Measurements from ENCODE around the gene C16orf92.

C16orf92 gene

DNA sequence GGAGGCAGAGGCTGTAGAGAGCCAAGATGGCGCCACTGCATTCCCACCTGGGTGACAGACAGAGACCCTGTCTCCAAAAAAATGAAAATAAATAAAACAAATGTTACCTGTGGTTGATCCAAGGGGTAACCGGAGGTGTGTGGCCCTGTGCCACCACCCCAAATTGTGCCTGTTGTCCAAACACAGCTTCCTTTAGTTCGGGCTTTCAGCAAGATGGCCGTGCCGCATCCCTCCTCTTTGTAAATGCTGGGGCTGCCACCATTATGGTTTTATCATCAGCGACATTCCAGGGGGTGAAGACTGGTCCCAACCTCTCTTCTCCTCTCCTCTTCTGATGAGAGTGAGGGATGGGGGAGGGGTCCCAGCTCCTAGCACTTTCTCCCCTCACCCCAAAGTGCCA, at the start of gene C16orf92:
Gene C16orf92, plus strand, starts transcription at position 312 of the 400 bp plus-strand sequence. CDS start 143 bp downstream, outside the sequence.
- DNase-seq: no peak

GRCh38 chr16:29973384-29974246, 49.4 kb upstream of the C16orf92 start, which contains the start of gene TAOK2:
TSS of gene TAOK2 (plus strand) at chr16:29973868. CDS start at chr16:29977773, 3,905 bp downstream.
- peak; percentile 99 for DNase-seq

DNA sequence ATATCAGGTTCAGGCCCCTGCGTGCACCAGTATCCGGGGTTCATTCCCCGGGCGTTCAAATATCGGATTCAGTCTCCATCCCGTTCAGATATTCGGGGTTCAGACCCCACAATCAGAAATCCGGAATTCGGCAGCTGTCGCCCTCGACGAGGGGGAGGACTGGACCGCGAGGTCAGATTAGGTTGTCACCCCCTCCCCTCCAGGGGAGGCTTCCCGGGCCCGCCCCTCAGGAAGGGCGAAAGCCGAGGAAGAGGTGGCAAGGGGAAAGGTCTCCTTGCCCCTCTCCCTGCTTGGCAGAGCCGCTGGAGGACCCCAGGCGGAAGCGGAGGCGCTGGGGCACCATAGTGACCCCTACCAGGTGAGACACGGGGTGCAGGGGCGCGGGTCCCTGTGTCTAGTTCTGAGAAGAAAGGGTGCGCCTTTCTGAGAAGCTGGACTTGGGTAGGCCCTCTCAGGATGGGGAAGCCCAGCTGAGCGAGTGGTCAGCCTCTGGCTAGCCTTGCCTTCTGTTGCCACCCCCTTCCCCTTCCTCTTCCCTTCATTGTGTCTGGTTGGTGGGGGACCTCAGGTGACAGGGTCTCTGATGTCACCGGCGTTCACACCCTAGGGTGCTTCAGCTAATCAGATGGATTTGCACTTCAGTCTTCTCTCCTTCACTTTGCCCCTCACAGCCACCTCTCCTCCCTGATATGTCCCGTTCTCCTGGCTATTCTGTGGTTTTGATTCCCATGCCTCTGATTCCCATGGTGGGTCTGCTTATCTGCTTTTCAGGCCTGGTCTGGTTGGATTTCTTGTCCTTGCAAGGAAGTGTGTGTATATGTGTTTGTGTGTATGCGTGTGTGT, 48.5 kb upstream of the C16orf92 start:
- DNase-seq: no peak

- DNase-seq: no peak
Measured at GRCh38 chr16:29975134-29975538, 47.9 kb upstream of the C16orf92 start.

DNA sequence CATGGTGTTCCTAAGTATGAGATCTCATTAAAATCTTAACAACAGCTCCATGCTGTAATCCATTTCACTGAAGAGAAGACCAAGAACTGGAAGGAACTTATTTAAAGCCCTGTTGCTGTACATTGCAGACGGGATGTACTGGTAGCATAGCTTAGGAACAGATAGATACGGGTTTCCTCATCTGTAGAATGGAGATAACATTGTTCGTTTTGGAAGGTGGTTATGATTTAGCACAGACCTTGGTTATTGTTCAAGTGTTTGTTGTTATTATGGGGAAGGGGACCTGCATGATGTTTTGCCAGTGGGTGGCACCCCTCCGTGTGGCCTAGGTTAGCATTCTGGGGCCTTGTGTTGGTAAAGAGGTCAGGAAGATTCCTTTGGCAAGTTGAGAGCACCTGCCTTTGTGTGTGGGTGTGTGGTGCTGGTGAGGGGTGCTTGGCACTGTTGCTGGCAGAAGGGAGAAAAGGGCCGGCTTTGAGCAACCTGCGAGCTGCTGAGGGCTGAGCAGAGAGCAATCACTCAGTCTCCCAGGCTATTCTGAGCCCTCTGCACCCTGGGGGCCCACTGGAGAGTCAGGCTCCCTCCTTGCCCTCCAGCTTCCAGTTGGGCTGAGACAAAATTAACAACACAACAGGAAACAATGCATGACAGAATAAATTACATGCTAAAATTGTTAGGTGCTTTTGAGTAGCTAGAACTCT, 47.0 kb upstream of the C16orf92 start:
- no peak for DNase-seq

GRCh38 chr16:29977063-29977825, 45.8 kb upstream of the C16orf92 start:
- no peak for DNase-seq

DNA sequence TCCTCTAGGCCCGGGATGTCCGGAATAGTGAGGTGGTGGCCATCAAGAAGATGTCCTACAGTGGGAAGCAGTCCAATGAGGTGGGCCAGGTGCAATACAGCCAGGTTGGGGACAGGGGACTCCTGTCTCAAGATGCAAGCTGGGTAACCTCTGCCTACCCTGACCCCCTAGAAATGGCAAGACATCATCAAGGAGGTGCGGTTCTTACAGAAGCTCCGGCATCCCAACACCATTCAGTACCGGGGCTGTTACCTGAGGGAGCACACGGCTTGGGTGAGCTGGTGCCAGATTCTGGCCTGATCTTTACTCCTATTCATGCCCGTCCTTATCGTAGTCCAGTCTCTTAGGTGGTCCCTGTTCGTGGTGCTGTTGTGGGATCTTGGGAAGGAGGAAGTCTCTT, 44.9 kb upstream of the C16orf92 start:
- no peak for DNase-seq

- DNase-seq: no peak
Measured at GRCh38 chr16:29978564-29979270, 44.3 kb upstream of the C16orf92 start.

GRCh38 chr16:29982560-29983419, 40.2 kb upstream of the C16orf92 start:
- DNase-seq: no peak

DNA sequence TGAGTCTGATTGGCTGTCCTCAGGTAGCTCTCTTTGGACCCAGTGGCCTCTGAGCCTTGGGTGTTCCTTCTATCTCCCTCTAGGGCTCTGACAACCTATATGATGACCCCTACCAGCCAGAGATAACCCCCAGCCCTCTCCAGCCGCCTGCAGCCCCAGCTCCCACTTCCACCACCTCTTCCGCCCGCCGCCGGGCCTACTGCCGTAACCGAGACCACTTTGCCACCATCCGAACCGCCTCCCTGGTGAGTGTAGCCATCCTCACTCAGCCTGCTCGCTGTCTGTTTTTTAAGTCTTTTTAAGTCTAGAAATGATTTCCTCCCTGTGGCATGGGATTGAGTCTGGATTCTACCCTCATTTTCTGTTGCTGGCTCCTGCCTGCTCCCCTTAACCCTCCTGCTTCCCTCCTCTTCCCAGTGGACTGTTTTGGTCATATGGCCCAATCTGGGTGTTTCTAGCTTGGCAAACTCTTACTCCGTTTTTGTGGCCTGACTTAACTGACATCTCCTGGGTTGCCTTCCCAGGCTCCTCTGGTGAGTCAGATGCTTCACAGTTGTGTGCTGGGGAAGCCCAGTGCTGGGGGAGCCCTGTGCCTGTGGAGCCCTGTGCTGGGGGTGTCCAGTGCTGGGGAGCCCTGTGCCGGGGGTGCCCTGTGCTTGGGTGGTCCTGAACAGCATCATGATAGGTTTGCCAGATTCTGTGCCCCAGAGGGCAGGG, 39.4 kb upstream of the C16orf92 start:
- no peak for DNase-seq

GRCh38 chr16:29984137-29984763, 38.7 kb upstream of the C16orf92 start:
- DNase-seq: no peak

DNA sequence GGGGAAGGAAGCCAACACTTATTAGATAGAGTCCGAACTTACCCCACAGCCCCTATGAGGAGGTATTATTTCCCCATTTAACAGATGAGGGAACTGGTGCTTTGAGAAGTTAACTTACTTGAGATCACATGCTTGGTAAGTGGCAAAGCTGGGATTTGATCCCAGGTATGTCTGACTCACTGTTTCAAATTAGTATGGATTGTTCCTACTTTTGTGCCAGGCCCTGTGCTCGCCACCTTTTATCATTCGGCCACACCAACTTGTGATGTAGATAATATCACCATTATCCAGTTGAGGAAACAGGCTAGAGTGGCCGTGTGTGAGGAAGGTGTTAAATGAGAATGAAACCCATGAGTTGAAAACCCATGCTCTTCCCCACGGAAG, 38.2 kb upstream of the C16orf92 start:
- DNase-seq: no peak

DNA sequence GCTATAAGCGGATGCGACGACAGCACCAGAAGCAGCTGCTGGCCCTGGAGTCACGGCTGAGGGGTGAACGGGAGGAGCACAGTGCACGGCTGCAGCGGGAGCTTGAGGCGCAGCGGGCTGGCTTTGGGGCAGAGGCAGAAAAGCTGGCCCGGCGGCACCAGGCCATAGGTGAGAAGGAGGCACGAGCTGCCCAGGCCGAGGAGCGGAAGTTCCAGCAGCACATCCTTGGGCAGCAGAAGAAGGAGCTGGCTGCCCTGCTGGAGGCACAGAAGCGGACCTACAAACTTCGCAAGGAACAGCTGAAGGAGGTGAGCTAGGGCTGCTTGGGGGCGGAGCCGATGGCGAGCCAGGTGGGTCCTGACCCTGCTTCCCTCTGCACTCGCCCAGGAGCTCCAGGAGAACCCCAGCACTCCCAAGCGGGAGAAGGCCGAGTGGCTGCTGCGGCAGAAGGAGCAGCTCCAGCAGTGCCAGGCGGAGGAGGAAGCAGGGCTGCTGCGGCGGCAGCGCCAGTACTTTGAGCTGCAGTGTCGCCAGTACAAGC, 37.7 kb upstream of the C16orf92 start:
- no peak for DNase-seq

DNA sequence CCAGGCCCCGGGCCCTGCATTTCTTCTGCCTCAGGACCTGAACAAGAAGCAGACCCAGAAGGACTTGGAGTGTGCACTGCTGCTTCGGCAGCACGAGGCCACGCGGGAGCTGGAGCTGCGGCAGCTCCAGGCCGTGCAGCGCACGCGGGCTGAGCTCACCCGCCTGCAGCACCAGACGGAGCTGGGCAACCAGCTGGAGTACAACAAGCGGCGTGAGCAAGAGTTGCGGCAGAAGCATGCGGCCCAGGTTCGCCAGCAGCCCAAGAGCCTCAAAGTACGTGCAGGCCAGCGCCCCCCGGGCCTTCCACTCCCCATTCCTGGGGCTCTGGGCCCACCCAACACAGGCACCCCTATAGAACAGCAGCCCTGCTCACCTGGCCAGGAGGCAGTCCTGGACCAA, 36.8 kb upstream of the C16orf92 start:
- DNase-seq: no peak

DNA sequence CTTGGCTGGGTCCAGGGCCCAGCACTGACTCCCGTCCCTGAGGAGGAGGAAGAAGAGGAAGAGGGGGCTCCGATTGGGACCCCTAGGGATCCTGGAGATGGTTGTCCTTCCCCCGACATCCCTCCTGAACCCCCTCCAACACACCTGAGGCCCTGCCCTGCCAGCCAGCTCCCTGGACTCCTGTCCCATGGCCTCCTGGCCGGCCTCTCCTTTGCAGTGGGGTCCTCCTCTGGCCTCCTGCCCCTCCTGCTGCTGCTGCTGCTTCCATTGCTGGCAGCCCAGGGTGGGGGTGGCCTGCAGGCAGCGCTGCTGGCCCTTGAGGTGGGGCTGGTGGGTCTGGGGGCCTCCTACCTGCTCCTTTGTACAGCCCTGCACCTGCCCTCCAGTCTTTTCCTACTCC, 36.1 kb upstream of the C16orf92 start:
- no peak for DNase-seq

DNA sequence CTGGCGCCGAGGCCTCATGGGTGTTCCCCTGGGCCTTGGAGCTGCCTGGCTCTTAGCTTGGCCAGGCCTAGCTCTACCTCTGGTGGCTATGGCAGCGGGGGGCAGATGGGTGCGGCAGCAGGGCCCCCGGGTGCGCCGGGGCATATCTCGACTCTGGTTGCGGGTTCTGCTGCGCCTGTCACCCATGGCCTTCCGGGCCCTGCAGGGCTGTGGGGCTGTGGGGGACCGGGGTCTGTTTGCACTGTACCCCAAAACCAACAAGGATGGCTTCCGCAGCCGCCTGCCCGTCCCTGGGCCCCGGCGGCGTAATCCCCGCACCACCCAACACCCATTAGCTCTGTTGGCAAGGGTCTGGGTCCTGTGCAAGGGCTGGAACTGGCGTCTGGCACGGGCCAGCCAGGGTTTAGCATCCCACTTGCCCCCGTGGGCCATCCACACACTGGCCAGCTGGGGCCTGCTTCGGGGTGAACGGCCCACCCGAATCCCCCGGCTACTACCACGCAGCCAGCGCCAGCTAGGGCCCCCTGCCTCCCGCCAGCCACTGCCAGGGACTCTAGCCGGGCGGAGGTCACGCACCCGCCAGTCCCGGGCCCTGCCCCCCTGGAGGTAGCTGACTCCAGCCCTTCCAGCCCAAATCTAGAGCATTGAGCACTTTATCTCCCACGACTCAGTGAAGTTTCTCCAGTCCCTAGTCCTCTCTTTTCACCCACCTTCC, 35.5 kb upstream of the C16orf92 start:
- no peak for DNase-seq

DNA sequence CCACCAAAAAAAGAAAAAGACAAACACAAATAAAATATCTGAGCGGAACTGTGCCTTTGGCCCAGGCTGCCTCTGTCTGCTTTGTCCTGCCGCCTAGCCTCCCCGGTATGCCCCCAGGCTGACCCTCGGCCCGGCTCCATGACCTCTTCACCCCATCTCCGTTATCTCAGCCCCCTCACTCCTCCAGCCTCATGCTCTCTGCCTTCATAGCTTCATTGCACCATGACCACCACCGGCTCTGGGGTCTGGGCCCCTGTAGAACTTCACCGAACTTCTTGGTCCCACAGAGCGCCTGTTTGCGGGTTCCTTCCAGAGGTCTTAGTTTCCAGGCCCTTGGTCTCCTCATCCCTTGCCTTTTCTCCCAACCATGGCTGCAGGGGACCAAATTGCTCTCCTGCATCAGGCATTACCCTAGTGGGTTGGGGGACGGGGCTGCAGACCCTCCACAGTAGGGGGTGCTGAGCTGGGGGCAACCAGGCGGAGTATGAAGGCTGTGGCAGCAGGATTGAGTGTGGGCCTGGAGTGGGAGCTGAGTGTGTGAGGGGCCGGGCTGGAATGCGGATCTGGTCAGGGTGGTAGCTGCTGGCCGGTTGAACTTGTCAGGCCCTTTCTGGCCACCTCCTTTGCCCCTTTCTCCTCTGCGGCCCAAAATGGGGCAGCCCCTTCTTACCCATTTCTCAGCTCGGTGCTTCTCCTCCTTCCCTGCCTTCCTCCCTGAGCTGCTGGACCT, 34.5 kb upstream of the C16orf92 start:
- no peak for DNase-seq

Data from midbrain (tissue), 1 donor.